Stomach (tissue), 4 donors: ENCODE measurements around the gene CHST11.

ENCODE experiments used
- EP300 ChIP-seq: sonication (generic); formaldehyde crosslinking; IDR thresholded peaks from one replicate; pipeline ENCODE4 v1.6.1; 2017; ENCODE audit warnings: antibody characterized with exemption
- POLR2A ChIP-seq, 4 donors: fragments of 450-650 bp; IDR thresholded peaks; one replicate each; pipeline ENCODE4 v1.6.1; 2016; ENCODE audit warnings: antibody characterized with exemption in 4 of 4, control low read depth in 2 of 4, mild to moderate bottlenecking in 1 of 4, moderate library complexity in 1 of 4
- TF ChIP-seq, protein P1 (sequence below), 7 experiments: fragments of 450-650 bp in 4 of 7; fragments of 200-600 bp in 3 of 7; sonication (generic) in 3 of 7; IDR thresholded peaks; one replicate each; pipeline ENCODE4 v1.5.1; 2016 to 2019; ENCODE audit warnings: antibody characterized with exemption in 7 of 7, control low read depth in 2 of 7, mild to moderate bottlenecking in 1 of 7

DNA sequence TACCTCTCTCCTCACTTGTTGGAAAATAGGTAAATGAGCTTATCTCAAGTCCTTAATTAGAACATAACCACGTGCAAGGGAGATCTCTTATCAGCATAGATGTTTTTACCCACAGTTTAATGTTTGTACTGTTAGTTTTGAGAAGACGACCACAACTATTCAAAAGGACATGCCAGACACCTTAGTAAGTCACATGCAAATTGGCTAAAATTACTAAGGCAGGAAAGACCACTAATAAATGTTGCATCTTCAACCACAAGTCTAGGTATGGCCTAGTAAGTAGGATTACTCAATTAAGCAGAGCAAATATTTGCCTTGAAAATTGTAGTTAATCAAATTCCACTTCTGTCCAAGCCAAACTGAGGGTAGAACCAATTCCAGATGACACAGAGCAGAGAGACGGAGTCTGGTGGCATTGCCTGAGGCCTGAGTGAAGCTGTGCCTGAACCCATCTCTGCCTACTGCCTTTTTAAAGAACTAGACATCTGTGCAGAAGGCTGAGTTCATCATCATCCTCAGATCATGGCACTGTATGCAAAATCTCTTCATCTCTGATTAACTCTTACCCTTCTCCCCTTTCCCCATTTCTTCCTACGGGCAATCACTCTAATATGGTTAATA, 29.7 kb upstream of the CHST11 start:
- TF ChIP-seq, protein P1, sequence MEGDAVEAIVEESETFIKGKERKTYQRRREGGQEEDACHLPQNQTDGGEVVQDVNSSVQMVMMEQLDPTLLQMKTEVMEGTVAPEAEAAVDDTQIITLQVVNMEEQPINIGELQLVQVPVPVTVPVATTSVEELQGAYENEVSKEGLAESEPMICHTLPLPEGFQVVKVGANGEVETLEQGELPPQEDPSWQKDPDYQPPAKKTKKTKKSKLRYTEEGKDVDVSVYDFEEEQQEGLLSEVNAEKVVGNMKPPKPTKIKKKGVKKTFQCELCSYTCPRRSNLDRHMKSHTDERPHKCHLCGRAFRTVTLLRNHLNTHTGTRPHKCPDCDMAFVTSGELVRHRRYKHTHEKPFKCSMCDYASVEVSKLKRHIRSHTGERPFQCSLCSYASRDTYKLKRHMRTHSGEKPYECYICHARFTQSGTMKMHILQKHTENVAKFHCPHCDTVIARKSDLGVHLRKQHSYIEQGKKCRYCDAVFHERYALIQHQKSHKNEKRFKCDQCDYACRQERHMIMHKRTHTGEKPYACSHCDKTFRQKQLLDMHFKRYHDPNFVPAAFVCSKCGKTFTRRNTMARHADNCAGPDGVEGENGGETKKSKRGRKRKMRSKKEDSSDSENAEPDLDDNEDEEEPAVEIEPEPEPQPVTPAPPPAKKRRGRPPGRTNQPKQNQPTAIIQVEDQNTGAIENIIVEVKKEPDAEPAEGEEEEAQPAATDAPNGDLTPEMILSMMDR (IDR thresholded peaks at IDR 0.05): no peak
- TF ChIP-seq EP300 (no peak), POLR2A (IDR thresholded peaks at IDR 0.05) (no peak)
